ENCODE measurements around the gene SLC2A14.
"Not testable (repeated sequence)": the region's sequence is repeated elsewhere in the genome, so short reads cannot be mapped to it uniquely, and the experiment has no call there.

The SLC2A14 gene

DNA sequence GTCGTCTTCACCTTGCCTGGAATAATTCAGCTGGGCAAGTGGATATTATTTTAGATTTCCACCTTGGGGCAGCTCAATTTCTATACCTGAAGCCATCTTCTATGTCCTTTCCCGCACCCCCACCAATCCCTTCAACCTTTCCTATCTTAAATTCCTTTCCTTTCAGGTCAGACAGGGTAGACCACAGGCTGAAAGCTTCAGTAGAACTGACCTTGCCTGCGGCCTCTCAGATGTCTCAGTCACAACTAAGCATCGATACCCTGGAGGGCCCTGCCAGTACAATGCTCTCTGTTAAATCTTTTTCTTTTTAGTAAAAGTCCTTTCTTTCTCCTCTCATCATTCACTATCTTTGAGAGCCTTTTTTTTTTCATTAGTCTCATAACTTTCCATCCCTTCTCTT, 38.9 kb downstream of the SLC2A14 start:
- DNase-seq (ENCODE audit: low spot score), result no peak

DNA sequence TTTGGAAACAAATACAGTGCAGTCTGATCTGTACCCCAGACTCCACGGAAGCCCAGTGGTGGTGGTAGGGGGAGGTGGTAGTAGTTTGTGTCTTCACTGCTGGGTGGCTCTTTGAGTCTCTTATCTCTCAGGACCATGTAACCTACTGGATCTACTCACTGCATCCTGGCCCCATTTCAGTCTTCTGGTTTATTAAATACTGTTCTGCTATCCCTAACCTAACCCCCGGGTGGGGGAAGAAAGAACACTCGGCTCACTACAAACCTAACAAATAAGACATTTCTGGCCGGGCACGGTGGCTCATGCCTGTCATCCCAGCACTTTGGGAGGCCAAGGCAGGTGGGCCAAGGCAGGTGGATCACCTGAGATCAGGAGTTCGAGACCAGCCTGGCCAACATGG, 39.5 kb downstream of the SLC2A14 start:
- not testable (repeated sequence) for DNase-seq (ENCODE audit: low spot score)

GRCh38 chr12:7832059-7832696, 40.5 kb downstream of the SLC2A14 start:
- DNase-seq (ENCODE audit: low spot score), result peak; percentile 45

DNA sequence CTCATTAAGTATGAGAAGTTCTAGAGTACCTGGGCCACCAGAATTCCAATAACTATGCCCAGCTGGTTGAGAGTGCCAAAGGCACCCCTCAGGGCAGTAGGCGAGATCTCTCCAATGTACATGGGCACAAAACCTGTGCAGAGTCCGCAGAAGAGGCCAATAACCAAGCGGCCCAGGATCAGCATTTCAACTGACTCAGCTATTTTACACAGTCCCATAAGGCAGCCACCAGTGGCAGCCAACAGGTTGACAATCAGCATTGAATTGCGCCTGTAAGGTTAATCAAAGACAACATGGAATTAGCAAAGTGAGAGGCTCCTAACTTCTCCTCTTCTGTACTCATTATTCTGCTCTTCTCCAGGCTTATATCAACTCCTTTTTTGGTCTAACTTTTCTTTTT, 43.0 kb downstream of the SLC2A14 start:
- not testable (repeated sequence) for DNase-seq (ENCODE audit: low spot score)

GRCh38 chr12:7825754-7826153, 47.0 kb downstream of the SLC2A14 start:
- not testable (repeated sequence) for DNase-seq (ENCODE audit: low spot score)

GRCh38 chr12:7806863-7807487, 65.7 kb downstream of the SLC2A14 start:
- peak; percentile 61 for DNase-seq (ENCODE audit: low spot score)

GRCh38 chr12:7806319-7806718, 66.4 kb downstream of the SLC2A14 start:
- not testable (repeated sequence) for DNase-seq (ENCODE audit: low spot score)

- DNase-seq (ENCODE audit: low spot score), result no peak
These were observed 71.3 kb downstream of the SLC2A14 start for GRCh38 chr12:7801460-7801859.

- not testable (repeated sequence) for DNase-seq (ENCODE audit: low spot score)
These were observed 73.9 kb downstream of the SLC2A14 start for GRCh38 chr12:7798750-7799308.

DNA sequence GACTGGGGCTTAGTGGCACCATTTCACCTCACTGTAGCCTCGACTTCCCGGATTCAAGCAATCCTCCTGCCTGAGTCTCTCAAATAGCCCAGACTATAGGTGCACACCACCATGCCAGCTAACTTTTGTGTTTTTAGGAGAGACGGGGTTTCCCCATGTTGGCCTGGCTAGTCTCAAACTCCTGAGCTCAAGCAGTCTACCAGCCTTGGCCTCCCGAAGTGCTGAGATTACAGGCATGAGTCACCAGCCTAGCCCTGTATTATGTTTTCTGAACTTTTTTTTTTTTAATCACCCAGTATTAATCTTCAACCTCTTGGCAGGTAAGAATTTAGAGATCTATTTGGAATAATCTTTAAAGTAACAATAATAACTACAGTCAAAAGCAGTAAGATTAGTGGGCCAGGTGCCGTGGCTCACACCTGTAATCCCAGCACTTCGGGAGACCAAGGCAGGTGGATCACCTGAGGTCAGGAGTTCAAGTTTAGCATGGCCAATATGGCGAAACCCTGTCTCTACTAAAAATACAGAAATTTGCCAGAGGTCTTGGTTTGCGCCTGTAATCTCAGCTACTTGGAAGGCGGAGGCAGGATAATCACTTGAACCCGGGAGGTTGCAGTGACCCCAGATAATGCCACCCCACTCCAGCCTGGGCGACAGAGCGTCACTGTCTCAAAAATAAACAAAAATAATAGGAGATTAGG, 74.9 kb downstream of the SLC2A14 start:
- DNase-seq (ENCODE audit: low spot score), result no peak

- DNase-seq (ENCODE audit: low spot score), result not testable (repeated sequence)
These were observed 75.4 kb downstream of the SLC2A14 start for GRCh38 chr12:7797269-7797668.

- DNase-seq (ENCODE audit: low spot score), result no peak
These were observed 79.5 kb downstream of the SLC2A14 start for GRCh38 chr12:7793211-7793610.

GRCh38 chr12:7788884-7789528, 83.7 kb downstream of the SLC2A14 start, which contains the start of gene NANOG:
NANOG (plus strand) TSS chr12:7789402; CDS start chr12:7789615, 213 bp downstream.
- DNase-seq (ENCODE audit: low spot score), result not testable (repeated sequence)

- no peak for DNase-seq (ENCODE audit: low spot score)
These were observed 84.4 kb downstream of the SLC2A14 start for GRCh38 chr12:7788294-7788660.

DNA sequence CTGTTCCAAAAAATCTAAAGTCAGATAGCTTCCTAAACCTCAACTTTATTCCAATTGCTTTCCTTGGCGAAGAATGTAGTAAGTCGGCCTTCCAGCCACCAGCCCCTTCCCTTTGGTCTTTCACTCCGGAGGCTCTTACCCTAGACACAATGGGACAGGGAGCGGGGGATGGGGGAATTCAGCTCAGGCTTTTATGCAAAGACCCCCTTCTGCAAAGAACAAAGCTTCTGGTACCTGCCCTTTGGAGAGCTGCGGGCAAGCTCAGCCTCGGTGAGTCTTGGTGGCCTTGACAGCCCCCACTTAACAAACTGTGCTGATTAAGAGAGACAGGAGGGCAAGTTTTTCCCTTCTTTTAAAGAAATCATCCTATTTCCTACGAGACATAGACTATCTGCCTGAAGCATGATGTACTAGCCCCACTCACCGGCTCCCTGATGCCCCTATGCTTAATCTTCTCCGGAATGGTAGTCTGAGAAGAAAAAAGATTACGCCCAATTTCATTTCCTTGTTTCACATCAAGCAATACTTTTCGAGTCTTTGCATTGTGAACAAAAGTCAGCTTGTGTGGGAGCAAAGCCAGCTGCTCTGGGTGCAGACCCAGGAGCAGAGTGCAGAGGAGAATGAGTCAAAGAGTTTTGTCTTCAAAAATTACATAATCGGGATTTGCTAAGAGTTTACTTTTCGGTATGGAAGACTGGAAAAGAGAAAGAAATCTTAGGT, 85.0 kb downstream of the SLC2A14 start:
- no peak for DNase-seq (ENCODE audit: low spot score)

- DNase-seq (ENCODE audit: low spot score), result no peak
These were observed 88.0 kb downstream of the SLC2A14 start for GRCh38 chr12:7784701-7785100.

GRCh38 chr12:7783433-7783832, 89.3 kb downstream of the SLC2A14 start:
- DNase-seq (ENCODE audit: low spot score), result not testable (repeated sequence)

DNA sequence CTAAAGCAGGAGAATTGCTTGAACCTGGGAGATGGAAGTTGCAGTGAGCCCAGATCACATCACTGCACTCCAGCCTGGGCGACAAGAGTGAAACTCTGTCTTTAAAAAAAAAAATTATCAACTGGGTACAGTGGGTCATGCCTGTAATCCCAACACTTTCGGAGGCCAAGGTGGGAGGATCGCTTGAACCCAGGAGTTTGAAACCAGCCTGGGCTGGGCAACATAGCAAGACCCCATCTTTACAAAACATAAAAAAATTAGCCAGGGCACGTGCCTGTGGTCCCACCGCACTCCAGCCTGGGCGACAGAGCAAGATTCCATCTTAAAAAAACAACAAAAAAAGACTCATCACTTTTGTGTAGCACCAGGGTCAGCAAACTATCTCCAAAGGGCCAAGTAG, 90.7 kb downstream of the SLC2A14 start:
- no peak for DNase-seq (ENCODE audit: low spot score)

- no peak for DNase-seq (ENCODE audit: low spot score)
These were observed 91.4 kb downstream of the SLC2A14 start for GRCh38 chr12:7781274-7781673.

DNA sequence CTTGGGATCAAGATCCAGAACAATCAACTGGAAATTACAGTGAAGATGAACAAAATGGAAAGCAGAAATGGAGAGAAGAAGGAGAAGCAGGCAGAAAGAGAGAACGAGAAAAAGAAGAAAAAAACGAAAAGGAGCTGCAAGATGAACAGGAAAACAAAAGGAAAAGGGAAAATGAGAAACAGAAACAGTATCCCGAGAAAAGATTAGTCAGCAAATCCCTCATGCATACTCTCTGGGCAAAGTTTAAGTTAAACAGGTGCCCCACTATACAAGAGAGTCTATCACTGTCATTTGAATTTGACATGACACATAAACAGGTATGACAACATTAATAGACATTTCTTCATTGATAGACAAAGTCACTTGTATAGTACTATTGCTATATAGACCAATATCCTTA, 102.7 kb downstream of the SLC2A14 start:
- DNase-seq (ENCODE audit: low spot score), result no peak
